Measurements from ENCODE around the gene CSMD2. TPM values are rescaled to one million over a fixed set of nuclear protein-coding genes. Genes with fewer than 3 reads are reported as not detected.

The CSMD2 gene
- total RNA-seq, 1 experiment from 2014 or later: 0.22 TPM

DNA sequence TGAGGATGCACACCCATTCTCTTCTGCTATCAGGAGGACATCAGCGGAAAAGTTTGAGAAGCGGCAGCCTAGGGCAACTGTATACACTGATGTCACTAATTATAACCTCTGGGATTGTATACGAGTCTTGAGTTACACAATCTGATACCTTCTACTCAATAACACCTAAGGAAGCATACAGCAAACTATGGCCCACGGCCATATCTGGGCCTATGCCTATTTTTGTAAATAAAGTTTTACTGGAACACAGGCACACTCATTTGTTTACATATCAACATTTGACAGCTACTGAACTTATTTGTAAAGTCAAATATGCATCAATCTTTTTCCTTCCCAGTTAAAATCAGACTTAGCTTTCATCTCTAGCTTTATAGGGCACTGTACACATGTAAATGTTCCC, 505.4 kb downstream of the CSMD2 start:
- no peak overlapping the region for H3K4me2 ChIP-seq (ENCODE audit: low read length)
- no TSS peak for BruUV-seq (replicated peaks)
- H4K20me1 ChIP-seq (ENCODE audit: insufficient read depth): no peaks in the 10 kb centered on the region
- no peaks in the 10 kb centered on the region for H3K4me1 ChIP-seq (ENCODE audit: control insufficient read depth in 1 of 2, insufficient read depth in 2 of 2, low read length in 2 of 2)
- no peaks in the 10 kb centered on the region for H3K9me2 ChIP-seq (ENCODE audit: insufficient read depth)
- POLR2A ChIA-PET: no interaction called here
- H3K79me2 ChIP-seq (ENCODE audit: insufficient read depth, low read length): no peaks in the 10 kb centered on the region
- CTCF ChIA-PET: no interaction called here
- no peak overlapping the region for H3K27ac ChIP-seq (ENCODE audit: low read depth, low read length)
- RAD21 ChIA-PET (ENCODE audit: low non-redundant PET in 1 of 2, low total read pairs in 2 of 2, uncharacterized antibody in 2 of 2, unreplicated experiment in 2 of 2): no interaction called here
- H3K4me3 ChIP-seq (replicated peaks in 1 of 2; ENCODE audit: low read depth in 1 of 2, low read length in 2 of 2): no peak overlapping the region
- DNase-seq (ENCODE audit: low read depth, low spot score) (no peak), ATAC-seq (no peak)
- H3K36me3 ChIP-seq (ENCODE audit: control insufficient read depth in 1 of 2, insufficient read depth in 2 of 2, low read length in 2 of 2): no peaks in the 10 kb centered on the region
- H3K27me3 ChIP-seq (ENCODE audit: insufficient read depth, low read length): peaks cover 23% of the 10 kb centered on the region; the same call in 1 of the 2 replicates
- no peaks in the 10 kb centered on the region for H3K9me3 ChIP-seq (ENCODE audit: control insufficient read depth in 1 of 2, insufficient read depth in 1 of 2, low read depth in 1 of 2, low read length in 2 of 2)
- H2AFZ ChIP-seq (ENCODE audit: low read depth, low read length, poor library complexity, severe bottlenecking): no peak overlapping the region
- intact Hi-C loops (cut with micrococcal nuclease): no loop called here
- no peak for TF ChIP-seq SRF (IDR thresholded peaks at IDR 0.05; ENCODE audit: low read depth)
- no peak for TF ChIP-seq POLR2A (IDR thresholded peaks at IDR 0.05; ENCODE audit: borderline replicate concordance, extremely low read depth, insufficient read depth, insufficient read length)
- no peak for TF ChIP-seq POLR2AphosphoS5 (IDR thresholded peaks at IDR 0.05; ENCODE audit: low read depth, low read length)
- TF ChIP-seq TCF7L2 (IDR thresholded peaks at IDR 0.05; ENCODE audit: borderline replicate concordance, extremely low read depth, insufficient read depth, insufficient read length): no peak
- no peak for TF ChIP-seq SP1 (IDR thresholded peaks at IDR 0.05; ENCODE audit: low read depth)
- TF ChIP-seq FOSL1 (IDR thresholded peaks at IDR 0.05; ENCODE audit: low read depth): no peak
- TF ChIP-seq, protein P1, sequence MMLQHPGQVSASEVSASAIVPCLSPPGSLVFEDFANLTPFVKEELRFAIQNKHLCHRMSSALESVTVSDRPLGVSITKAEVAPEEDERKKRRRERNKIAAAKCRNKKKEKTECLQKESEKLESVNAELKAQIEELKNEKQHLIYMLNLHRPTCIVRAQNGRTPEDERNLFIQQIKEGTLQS (IDR thresholded peaks at IDR 0.05): no peak
- no peak for TF ChIP-seq CEBPB (IDR thresholded peaks at IDR 0.05; ENCODE audit: low read depth)
- TF ChIP-seq EZH2 (IDR thresholded peaks at IDR 0.05): no peak
- TF ChIP-seq EZH2phosphoT487 (IDR thresholded peaks at IDR 0.05; ENCODE audit: borderline replicate concordance): no peak
- TF ChIP-seq, protein P2, sequence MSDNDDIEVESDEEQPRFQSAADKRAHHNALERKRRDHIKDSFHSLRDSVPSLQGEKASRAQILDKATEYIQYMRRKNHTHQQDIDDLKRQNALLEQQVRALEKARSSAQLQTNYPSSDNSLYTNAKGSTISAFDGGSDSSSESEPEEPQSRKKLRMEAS (IDR thresholded peaks at IDR 0.05): no peak
- TF ChIP-seq ZNF274 (IDR thresholded peaks at IDR 0.05; ENCODE audit: low read depth, low read length): no peak
- no peak overlapping the region for H3K9ac ChIP-seq (ENCODE audit: low read length)

DNA sequence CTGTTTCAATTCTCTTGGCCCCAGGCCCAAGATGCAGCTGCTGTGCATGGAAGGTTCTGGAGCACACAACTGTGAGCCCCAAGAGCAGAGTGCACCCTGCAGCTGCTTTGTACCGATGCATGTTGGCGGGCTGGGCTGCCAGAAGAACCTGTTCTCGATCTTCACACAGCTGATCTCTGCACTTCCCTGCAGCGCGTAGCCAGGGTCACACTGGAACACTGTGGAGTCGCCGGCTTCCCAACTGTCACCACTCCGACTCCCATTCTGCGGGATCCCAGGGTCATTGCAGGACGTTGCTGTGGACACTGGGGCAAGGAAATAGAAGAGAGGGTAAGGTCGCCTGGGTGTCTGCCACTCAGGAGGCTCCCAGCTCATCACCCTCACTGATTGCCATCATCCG, 507.2 kb downstream of the CSMD2 start:
- H3K27ac ChIP-seq (ENCODE audit: low read depth, low read length): no peak overlapping the region
- RAD21 ChIA-PET (ENCODE audit: low non-redundant PET in 1 of 2, low total read pairs in 2 of 2, uncharacterized antibody in 2 of 2, unreplicated experiment in 2 of 2): no interaction called here
- no TSS peak for BruUV-seq (replicated peaks)
- H3K4me1 ChIP-seq (ENCODE audit: control insufficient read depth in 1 of 2, insufficient read depth in 2 of 2, low read length in 2 of 2): no peaks in the 10 kb centered on the region
- H3K9me2 ChIP-seq (ENCODE audit: insufficient read depth): no peaks in the 10 kb centered on the region
- H3K4me3 ChIP-seq (replicated peaks in 1 of 2; ENCODE audit: low read depth in 1 of 2, low read length in 2 of 2): no peak overlapping the region
- H3K9me3 ChIP-seq (ENCODE audit: control insufficient read depth in 1 of 2, insufficient read depth in 1 of 2, low read depth in 1 of 2, low read length in 2 of 2): no peaks in the 10 kb centered on the region
- no peaks in the 10 kb centered on the region for H3K79me2 ChIP-seq (ENCODE audit: insufficient read depth, low read length)
- intact Hi-C loops (cut with micrococcal nuclease): no loop called here
- DNase-seq (ENCODE audit: low read depth, low spot score) (no peak), ATAC-seq (no peak)
- no peak overlapping the region for H2AFZ ChIP-seq (ENCODE audit: low read depth, low read length, poor library complexity, severe bottlenecking)
- POLR2A ChIA-PET: no interaction called here
- H3K9ac ChIP-seq (ENCODE audit: low read length): no peak overlapping the region
- H3K4me2 ChIP-seq (ENCODE audit: low read length): no peak overlapping the region
- no peaks in the 10 kb centered on the region for H4K20me1 ChIP-seq (ENCODE audit: insufficient read depth)
- CTCF ChIA-PET: no interaction called here
- H3K36me3 ChIP-seq (ENCODE audit: control insufficient read depth in 1 of 2, insufficient read depth in 2 of 2, low read length in 2 of 2): no peaks in the 10 kb centered on the region
- peaks cover 18% of the 10 kb centered on the region; the same call in 1 of the 2 replicates for H3K27me3 ChIP-seq (ENCODE audit: insufficient read depth, low read length)
- TF ChIP-seq SP1 (IDR thresholded peaks at IDR 0.05; ENCODE audit: low read depth) (no peak), EZH2 (IDR thresholded peaks at IDR 0.05) (no peak), CBX3 (IDR thresholded peaks at IDR 0.05; ENCODE audit: low read depth) (no peak), ZNF274 (IDR thresholded peaks at IDR 0.05; ENCODE audit: low read depth, low read length) (no peak), JUND (IDR thresholded peaks at IDR 0.05) (no peak), POLR2A (IDR thresholded peaks at IDR 0.05; ENCODE audit: borderline replicate concordance, extremely low read depth, insufficient read depth, insufficient read length) (no peak), ZFX (IDR thresholded peaks at IDR 0.05) (no peak), ELF1 (IDR thresholded peaks at IDR 0.05; ENCODE audit: borderline replicate concordance, low read depth) (no peak), POLR2AphosphoS5 (IDR thresholded peaks at IDR 0.05; ENCODE audit: low read depth, low read length) (no peak)
- TF ChIP-seq, protein P3, sequence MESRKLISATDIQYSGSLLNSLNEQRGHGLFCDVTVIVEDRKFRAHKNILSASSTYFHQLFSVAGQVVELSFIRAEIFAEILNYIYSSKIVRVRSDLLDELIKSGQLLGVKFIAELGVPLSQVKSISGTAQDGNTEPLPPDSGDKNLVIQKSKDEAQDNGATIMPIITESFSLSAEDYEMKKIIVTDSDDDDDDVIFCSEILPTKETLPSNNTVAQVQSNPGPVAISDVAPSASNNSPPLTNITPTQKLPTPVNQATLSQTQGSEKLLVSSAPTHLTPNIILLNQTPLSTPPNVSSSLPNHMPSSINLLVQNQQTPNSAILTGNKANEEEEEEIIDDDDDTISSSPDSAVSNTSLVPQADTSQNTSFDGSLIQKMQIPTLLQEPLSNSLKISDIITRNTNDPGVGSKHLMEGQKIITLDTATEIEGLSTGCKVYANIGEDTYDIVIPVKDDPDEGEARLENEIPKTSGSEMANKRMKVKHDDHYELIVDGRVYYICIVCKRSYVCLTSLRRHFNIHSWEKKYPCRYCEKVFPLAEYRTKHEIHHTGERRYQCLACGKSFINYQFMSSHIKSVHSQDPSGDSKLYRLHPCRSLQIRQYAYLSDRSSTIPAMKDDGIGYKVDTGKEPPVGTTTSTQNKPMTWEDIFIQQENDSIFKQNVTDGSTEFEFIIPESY (IDR thresholded peaks at IDR 0.05; ENCODE audit: extremely low read depth, insufficient replicate concordance, low read length): no peak
- TF ChIP-seq, protein P4, sequence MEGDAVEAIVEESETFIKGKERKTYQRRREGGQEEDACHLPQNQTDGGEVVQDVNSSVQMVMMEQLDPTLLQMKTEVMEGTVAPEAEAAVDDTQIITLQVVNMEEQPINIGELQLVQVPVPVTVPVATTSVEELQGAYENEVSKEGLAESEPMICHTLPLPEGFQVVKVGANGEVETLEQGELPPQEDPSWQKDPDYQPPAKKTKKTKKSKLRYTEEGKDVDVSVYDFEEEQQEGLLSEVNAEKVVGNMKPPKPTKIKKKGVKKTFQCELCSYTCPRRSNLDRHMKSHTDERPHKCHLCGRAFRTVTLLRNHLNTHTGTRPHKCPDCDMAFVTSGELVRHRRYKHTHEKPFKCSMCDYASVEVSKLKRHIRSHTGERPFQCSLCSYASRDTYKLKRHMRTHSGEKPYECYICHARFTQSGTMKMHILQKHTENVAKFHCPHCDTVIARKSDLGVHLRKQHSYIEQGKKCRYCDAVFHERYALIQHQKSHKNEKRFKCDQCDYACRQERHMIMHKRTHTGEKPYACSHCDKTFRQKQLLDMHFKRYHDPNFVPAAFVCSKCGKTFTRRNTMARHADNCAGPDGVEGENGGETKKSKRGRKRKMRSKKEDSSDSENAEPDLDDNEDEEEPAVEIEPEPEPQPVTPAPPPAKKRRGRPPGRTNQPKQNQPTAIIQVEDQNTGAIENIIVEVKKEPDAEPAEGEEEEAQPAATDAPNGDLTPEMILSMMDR (IDR thresholded peaks at IDR 0.05 in 2 of 3, conservative IDR thresholded peaks at IDR 0.05 in 1 of 3; ENCODE audit: borderline replicate concordance in 1 of 3, insufficient read depth in 1 of 3, low read depth in 2 of 3, low read length in 2 of 3): no peak
